NOMO-1 treated with DMSO at 0.1 percent for 48 hours (cell line): ENCODE results near the gene SIDT1.

Source experiments
- DNase-seq: peaks from one replicate; lab custom pipeline; 2025; ENCODE audit not compliant: unreplicated experiment; lab: John Stamatoyannopoulos, UW

Gene SIDT1

GRCh38 chr3:113545594-113545993 lies 13.2 kb downstream of the SIDT1 start:
- DNase-seq, result no peak

- no peak for DNase-seq
Observed at GRCh38 chr3:113546414-113546893, 14.1 kb downstream of the SIDT1 start.

- DNase-seq, result peak; percentile 7
Observed at GRCh38 chr3:113548501-113548900, 16.1 kb downstream of the SIDT1 start.

- no peak for DNase-seq
Observed at GRCh38 chr3:113551820-113552219, 19.5 kb downstream of the SIDT1 start.

- DNase-seq, result peak; percentile 6
Observed at GRCh38 chr3:113552851-113553250, 20.5 kb downstream of the SIDT1 start.

- no peak for DNase-seq
Observed at GRCh38 chr3:113555138-113555537, 22.8 kb downstream of the SIDT1 start.

GRCh38 chr3:113556316-113556945 lies 24.1 kb downstream of the SIDT1 start:
- DNase-seq, result no peak

- no peak for DNase-seq
Observed at GRCh38 chr3:113556946-113557335, 24.6 kb downstream of the SIDT1 start.

- DNase-seq, result no peak
Observed at GRCh38 chr3:113557374-113557773, 25.0 kb downstream of the SIDT1 start.

- DNase-seq, result no peak
Observed at GRCh38 chr3:113559009-113559408, 26.7 kb downstream of the SIDT1 start.

- no peak for DNase-seq
Observed at GRCh38 chr3:113560271-113560670, 27.9 kb downstream of the SIDT1 start.

GRCh38 chr3:113560831-113561623 lies 28.7 kb downstream of the SIDT1 start:
- DNase-seq, result peak; percentile 21

GRCh38 chr3:113565555-113565954 lies 33.2 kb downstream of the SIDT1 start:
- no peak for DNase-seq

- DNase-seq, result no peak
Observed at GRCh38 chr3:113570158-113570557, 37.8 kb downstream of the SIDT1 start.

- no peak for DNase-seq
Observed at GRCh38 chr3:113571360-113571759, 39.0 kb downstream of the SIDT1 start.

GRCh38 chr3:113573728-113574127 lies 41.4 kb downstream of the SIDT1 start:
- no peak for DNase-seq

GRCh38 chr3:113574213-113574612 lies 41.9 kb downstream of the SIDT1 start:
- DNase-seq, result no peak

- no peak for DNase-seq
Observed at GRCh38 chr3:113575206-113575605, 42.9 kb downstream of the SIDT1 start.

- no peak for DNase-seq
Observed at GRCh38 chr3:113585228-113585627, 52.9 kb downstream of the SIDT1 start.

GRCh38 chr3:113585720-113586119 lies 53.4 kb downstream of the SIDT1 start:
- no peak for DNase-seq

GRCh38 chr3:113588806-113589205 lies 56.5 kb downstream of the SIDT1 start:
- DNase-seq, result no peak

GRCh38 chr3:113589971-113590370 lies 57.6 kb downstream of the SIDT1 start:
- DNase-seq, result no peak
